ENCODE results near the gene LTBP2. TPM values are rescaled to one million over a fixed set of nuclear protein-coding genes. Genes with fewer than 3 reads are reported as not detected.

Gene LTBP2
- polyA plus RNA-seq, 1 experiment = 41.1 TPM

DNA sequence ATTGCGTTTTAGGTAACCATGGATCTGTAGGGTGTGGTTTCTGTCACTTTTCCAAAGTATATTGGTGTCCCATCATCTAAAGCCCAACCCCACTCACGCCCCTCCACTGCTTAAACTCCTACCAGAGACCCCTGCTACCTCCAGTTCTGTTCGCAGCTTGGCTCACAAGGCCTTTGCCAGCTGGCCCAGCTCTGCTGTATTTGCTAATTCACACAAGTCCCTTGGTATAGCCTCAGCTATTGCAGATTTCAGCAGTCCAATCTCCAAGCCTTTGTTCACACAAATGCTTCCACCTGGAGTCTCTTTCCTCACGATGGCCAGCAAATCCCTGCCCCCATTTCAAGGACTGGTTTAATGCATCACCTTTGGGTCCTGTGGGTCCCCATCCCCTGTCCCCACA is 94.3 kb downstream of the LTBP2 start:
- TF ChIP-seq, protein P1, sequence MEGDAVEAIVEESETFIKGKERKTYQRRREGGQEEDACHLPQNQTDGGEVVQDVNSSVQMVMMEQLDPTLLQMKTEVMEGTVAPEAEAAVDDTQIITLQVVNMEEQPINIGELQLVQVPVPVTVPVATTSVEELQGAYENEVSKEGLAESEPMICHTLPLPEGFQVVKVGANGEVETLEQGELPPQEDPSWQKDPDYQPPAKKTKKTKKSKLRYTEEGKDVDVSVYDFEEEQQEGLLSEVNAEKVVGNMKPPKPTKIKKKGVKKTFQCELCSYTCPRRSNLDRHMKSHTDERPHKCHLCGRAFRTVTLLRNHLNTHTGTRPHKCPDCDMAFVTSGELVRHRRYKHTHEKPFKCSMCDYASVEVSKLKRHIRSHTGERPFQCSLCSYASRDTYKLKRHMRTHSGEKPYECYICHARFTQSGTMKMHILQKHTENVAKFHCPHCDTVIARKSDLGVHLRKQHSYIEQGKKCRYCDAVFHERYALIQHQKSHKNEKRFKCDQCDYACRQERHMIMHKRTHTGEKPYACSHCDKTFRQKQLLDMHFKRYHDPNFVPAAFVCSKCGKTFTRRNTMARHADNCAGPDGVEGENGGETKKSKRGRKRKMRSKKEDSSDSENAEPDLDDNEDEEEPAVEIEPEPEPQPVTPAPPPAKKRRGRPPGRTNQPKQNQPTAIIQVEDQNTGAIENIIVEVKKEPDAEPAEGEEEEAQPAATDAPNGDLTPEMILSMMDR (IDR thresholded peaks at IDR 0.05; ENCODE audit: insufficient read depth, low read depth, low read length) = no peak
- DNase-seq (ENCODE audit: low read depth) = no peak
- CTCF ChIA-PET = no interaction called here
- Histone ChIP-seq H3K27me3 (ENCODE audit: control insufficient read depth, insufficient read depth, low read length) (no peaks in the 10 kb centered on the region), H3K4me3 (ENCODE audit: low read depth, low read length) (no peak overlapping the region), H3K36me3 (ENCODE audit: control insufficient read depth, insufficient read depth, low read length) (peaks cover 6% of the 10 kb centered on the region)
- POLR2A ChIA-PET = no interaction called here

DNA sequence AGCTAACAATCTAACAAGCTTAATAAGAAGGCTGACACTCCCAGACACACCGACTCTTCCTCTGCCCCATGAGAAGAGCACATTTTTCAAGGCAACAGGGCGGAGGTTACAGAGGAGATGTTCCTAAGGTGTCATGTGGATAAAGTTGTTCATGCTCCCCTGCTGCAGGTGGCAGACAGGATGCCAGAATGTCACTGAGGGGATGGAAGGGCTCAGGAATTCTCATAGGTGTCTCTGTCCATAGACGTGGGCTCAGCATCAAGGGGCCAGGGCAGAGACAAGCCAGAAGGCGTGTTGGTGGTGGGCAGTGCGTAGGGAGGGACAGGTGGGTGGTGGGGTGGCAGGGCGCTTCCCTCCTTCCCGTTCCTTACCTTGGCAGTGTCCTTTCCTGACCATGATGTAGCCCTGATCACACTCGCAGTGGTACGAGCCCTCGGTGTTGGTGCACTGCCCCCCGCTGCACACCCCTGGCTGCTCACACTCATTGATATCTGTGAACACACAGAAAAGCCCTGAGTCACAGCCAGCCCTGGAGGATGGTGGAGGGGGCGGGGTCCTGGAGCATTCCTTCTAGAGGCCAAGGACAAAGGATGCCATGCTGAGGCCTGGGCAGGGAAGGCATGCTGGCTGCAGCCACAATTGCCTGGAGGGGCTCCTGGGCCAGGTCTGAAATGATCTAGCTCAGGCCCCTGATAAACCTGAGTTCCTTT is 95.4 kb downstream of the LTBP2 start:
- CTCF ChIA-PET = interaction anchor here (0.8 to 4.4 kb wide), 3 partner anchors 15 to 96 kb away, joined by 3 to 16 read pairs (median 3); no protein-coding TSS in a partner anchor
- Histone ChIP-seq H3K36me3 (ENCODE audit: control insufficient read depth, insufficient read depth, low read length) (peaks cover 5% of the 10 kb centered on the region), H3K4me3 (ENCODE audit: low read depth, low read length) (no peak overlapping the region), H3K27me3 (ENCODE audit: control insufficient read depth, insufficient read depth, low read length) (no peaks in the 10 kb centered on the region)
- POLR2A ChIA-PET = no interaction called here
- no peak for DNase-seq (ENCODE audit: low read depth)
- TF ChIP-seq, protein P1 (IDR thresholded peaks at IDR 0.05; ENCODE audit: insufficient read depth, low read depth, low read length) = no peak

DNA sequence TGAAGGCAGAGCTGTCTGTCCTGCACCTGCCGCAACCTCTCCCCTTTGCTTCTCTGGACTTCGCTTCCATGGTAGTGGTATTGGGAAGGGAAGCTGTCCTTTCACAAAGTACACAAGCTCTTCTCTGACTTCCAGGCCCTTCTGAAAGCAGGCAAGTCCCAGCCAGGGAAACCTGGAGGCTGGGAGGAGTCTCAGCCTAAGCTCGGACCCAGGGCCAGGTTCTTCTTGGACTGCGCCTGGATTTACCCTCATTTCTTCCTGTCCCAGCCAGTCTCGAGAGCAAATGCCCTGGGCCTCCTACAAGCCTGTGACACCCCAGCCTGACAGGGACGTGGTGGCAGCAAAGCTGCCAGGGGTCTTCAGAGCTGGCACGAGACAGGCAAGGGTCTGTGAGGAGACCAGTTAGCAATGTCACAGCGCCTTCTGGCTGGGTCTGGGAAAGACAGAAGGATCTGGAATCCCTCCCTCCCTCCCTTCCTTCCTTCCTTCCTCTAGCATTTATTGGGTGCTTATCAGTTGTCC is 96.1 kb downstream of the LTBP2 start:
- ChIA-PET POLR2A (no interaction called here), CTCF (interaction anchor here (0.8 to 4.4 kb wide), 2 partner anchors 15 to 97 kb away, joined by 3 to 16 read pairs; no protein-coding TSS in a partner anchor)
- no peak for DNase-seq (ENCODE audit: low read depth)
- H3K36me3 ChIP-seq (ENCODE audit: control insufficient read depth, insufficient read depth, low read length) = peaks cover 5% of the 10 kb centered on the region
- no peaks in the 10 kb centered on the region for H3K27me3 ChIP-seq (ENCODE audit: control insufficient read depth, insufficient read depth, low read length)
- H3K4me3 ChIP-seq (ENCODE audit: low read depth, low read length) = no peak overlapping the region
- TF ChIP-seq, protein P1 (IDR thresholded peaks at IDR 0.05; ENCODE audit: insufficient read depth, low read depth, low read length) = no peak

DNA sequence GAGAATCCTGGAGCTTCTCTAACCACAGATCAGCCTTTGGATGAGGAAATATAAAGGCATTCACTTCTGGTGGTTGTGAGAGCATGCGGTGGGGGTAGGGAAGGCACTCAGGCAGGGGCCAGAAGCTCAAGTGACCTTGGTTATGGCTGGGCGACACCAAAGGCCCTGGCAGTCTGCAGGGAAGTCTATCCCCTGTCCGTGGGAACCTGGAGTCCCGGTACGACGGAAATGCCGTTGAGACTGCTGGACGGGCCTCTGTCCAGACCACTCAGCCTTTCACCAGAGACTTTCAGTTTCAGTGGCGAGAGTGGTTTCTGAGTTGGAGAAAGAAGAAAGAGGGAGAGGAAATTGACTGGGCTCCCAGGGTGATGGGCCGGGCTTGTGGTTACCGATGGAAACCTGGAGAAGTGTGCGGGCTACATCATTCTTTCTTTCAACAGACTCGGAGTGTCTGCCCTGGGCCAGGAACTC is 97.5 kb downstream of the LTBP2 start:
- Histone ChIP-seq H3K4me3 (ENCODE audit: low read depth, low read length) (no peak overlapping the region), H3K36me3 (ENCODE audit: control insufficient read depth, insufficient read depth, low read length) (peaks cover 5% of the 10 kb centered on the region), H3K27me3 (ENCODE audit: control insufficient read depth, insufficient read depth, low read length) (no peaks in the 10 kb centered on the region)
- ChIA-PET POLR2A (no interaction called here), CTCF (interaction anchor here (4.4 kb wide), 1 partner anchor 13 kb away, joined by 16 read pairs; no protein-coding TSS in a partner anchor)
- DNase-seq (ENCODE audit: low read depth) = no peak
- TF ChIP-seq, protein P1 (IDR thresholded peaks at IDR 0.05; ENCODE audit: insufficient read depth, low read depth, low read length) = no peak

DNA sequence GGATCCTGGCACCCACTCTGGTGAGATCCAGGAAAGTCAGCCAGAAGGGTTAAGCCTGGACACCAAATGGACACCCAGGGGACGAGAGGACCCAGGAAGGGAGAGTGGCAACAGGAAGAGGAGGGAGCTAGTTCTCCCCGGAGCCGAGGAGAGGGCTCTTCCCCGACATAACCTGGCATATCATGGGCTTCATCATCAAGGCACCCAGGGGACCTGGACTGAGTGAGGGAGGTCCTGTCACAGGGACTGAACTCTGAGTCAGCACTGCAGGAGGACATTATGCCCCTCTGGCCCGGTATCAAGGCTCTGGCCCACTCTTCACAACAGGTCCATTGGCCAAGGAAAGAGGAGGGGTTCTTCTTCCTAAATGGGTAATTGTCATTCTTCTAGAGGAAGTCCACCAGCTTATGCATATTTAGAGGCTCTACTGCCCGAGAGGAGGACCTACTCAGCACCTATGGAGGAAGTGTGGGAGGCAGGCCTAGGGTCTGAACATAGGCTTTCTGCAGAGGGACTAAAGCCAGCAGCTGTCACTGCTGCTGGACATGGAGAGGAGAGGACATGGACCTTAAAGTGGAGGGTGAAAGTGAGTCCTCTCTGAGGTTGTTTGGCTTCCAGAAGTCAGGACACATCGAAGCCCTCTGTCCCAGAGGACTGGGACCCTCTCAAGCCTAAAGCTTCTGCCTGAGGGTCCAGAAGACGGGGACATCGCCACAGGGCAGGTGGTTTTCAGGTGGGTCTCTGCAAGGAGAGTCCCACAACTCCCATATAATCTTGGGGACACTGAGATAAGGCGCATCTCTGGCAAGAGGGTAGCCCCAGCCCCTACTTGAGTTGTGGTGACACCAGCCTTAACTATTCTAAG is 99.8 kb downstream of the LTBP2 start:
- no peak for DNase-seq (ENCODE audit: low read depth)
- TF ChIP-seq, protein P1 (IDR thresholded peaks at IDR 0.05; ENCODE audit: insufficient read depth, low read depth, low read length) = no peak
- Histone ChIP-seq H3K36me3 (ENCODE audit: control insufficient read depth, insufficient read depth, low read length) (peaks cover 9% of the 10 kb centered on the region), H3K4me3 (ENCODE audit: low read depth, low read length) (no peak overlapping the region), H3K27me3 (ENCODE audit: control insufficient read depth, insufficient read depth, low read length) (no peaks in the 10 kb centered on the region)
- CTCF ChIA-PET = interaction anchor here (0.8 to 4.4 kb wide), 8 partner anchors 10 to 100 kb away, joined by 3 to 16 read pairs (median 4); partner anchors contain the start of gene LTBP2
- POLR2A ChIA-PET = no interaction called here
